Transverse colon (tissue), 4 donors: Measurements from ENCODE around the gene API5.

ENCODE experiments used
- CTCF ChIP-seq, 5 experiments: fragments of 200-600 bp in 3 of 5; fragments of 450-650 bp in 2 of 5; sonication (generic) in 3 of 5; IDR thresholded peaks; 1 replicate in 2 of 5; 2 replicates in 3 of 5; pipeline ENCODE4 v1.5.1; 2016 to 2017; ENCODE audit warnings: antibody characterized with exemption in 5 of 5, inconsistent platforms in 3 of 5, mild to moderate bottlenecking in 2 of 5, moderate library complexity in 1 of 5
- EP300 ChIP-seq: sonication (generic); formaldehyde crosslinking; IDR thresholded peaks from one replicate; pipeline ENCODE4 v1.6.1; 2017; ENCODE audit warnings: antibody characterized with exemption, low read depth
- POLR2A ChIP-seq: fragments of 450-650 bp; IDR thresholded peaks from one replicate; pipeline ENCODE4 v1.6.1; 2016; ENCODE audit warnings: antibody characterized with exemption, mild to moderate bottlenecking, moderate library complexity
- POLR2AphosphoS5 ChIP-seq, 3 donors: sonication (generic); formaldehyde crosslinking; IDR thresholded peaks; one replicate each; pipeline ENCODE4 v1.6.1; 2016; ENCODE audit warnings: antibody characterized with exemption in 3 of 3

- TF ChIP-seq CTCF (IDR thresholded peaks at IDR 0.05) (no peak), POLR2A (no peak), POLR2AphosphoS5 (IDR thresholded peaks at IDR 0.05) (no peak), EP300 (no peak)
These were observed 41.3 kb upstream of the API5 start for GRCh38 chr11:43270468-43270867.
